Neural progenitor cell (in vitro differentiated cells): Measurements from ENCODE around the gene RNU1-4. TPM values are rescaled to one million over a fixed set of nuclear protein-coding genes. Genes with fewer than 3 reads are reported as not detected.
A peak's percentile ranks its signal among the peaks of the same experiment; 100 is the strongest.
"Not testable (repeated sequence)": the region's sequence is repeated elsewhere in the genome, so short reads cannot be mapped to it uniquely, and the experiment has no call there.

Experiments used
- DNase-seq: peaks from one replicate; pipeline ENCODE4 v3.0.0-alpha.2; 2016; ENCODE audit warnings: low spot score
- H2AFZ ChIP-seq: fragments of 200-600 bp; sonication (generic); replicated peaks from 2 replicates; pipeline ENCODE4 v1.6.1; 2016; ENCODE audit warnings: antibody characterized with exemption
- H3F3A ChIP-seq: fragments of 200-600 bp; sonication (generic); 2 replicates; pipeline ENCODE4 v1.6.1; 2016; ENCODE audit warnings: antibody characterized with exemption, low read depth
- H3K27ac ChIP-seq: fragments of 200-600 bp; sonication (generic); 2 replicates; pipeline ENCODE4 v1.5.1; 2016; ENCODE audit warnings: mild to moderate bottlenecking
- H3K27me3 ChIP-seq: fragments of 200-600 bp; sonication (generic); 2 replicates; pipeline ENCODE4 v1.6.1; 2016; ENCODE audit warnings: mild to moderate bottlenecking, moderate library complexity
- H3K36me3 ChIP-seq: fragments of 200-600 bp; sonication (generic); 2 replicates; pipeline ENCODE4 v1.5.1; 2016
- H3K4me1 ChIP-seq: fragments of 200-600 bp; sonication (generic); 2 replicates; pipeline ENCODE4 v1.6.1; 2016; ENCODE audit warnings: mixed run types
- H3K4me2 ChIP-seq: fragments of 200-600 bp; sonication (generic); 2 replicates; pipeline ENCODE4 v1.6.1; 2016
- H3K4me3 ChIP-seq: fragments of 200-600 bp; sonication (generic); 2 replicates; pipeline ENCODE4 v1.5.1; 2016
- H3K79me2 ChIP-seq: fragments of 200-600 bp; sonication (generic); 2 replicates; pipeline ENCODE4 v1.6.1; 2016; ENCODE audit warnings: low read depth
- H3K9ac ChIP-seq: fragments of 200-600 bp; sonication (generic); 2 replicates; pipeline ENCODE4 v1.6.1; 2016
- H3K9me3 ChIP-seq: fragments of 200-600 bp; sonication (generic); 2 replicates; pipeline ENCODE4 v1.5.1; 2016; ENCODE audit warnings: low read depth
- H4K20me1 ChIP-seq: fragments of 200-600 bp; sonication (generic); 2 replicates; pipeline ENCODE4 v1.6.1; 2016; ENCODE audit warnings: low read depth
- H3K27ac Mint-ChIP-seq: 3 replicates; pipeline ENCODE4 v1.8.0; 2021; ENCODE audit warnings: mixed read lengths
- H3K27me3 Mint-ChIP-seq: 2 replicates; pipeline ENCODE4 v1.8.0; 2022; ENCODE audit warnings: low read depth, mild to moderate bottlenecking, inconsistent platforms, moderate library complexity, mixed read lengths; ENCODE audit not compliant: insufficient read depth
- H3K36me3 Mint-ChIP-seq: 3 replicates; pipeline ENCODE4 v1.8.0; 2021; ENCODE audit warnings: mixed read lengths
- H3K4me1 Mint-ChIP-seq: 3 replicates; pipeline ENCODE4 v1.8.0; 2021; ENCODE audit warnings: mixed read lengths
- H3K4me3 Mint-ChIP-seq: 3 replicates; pipeline ENCODE4 v1.8.0; 2021; ENCODE audit warnings: mild to moderate bottlenecking, moderate library complexity, mixed read lengths
- H3K9me3 Mint-ChIP-seq: 3 replicates; pipeline ENCODE4 v1.8.0; 2020; ENCODE audit warnings: mixed read lengths
- total RNA-seq: library from RNA; depleted of rRNA; stranded (reverse); fragments of >200 nt; gene quantifications from 2 replicates; pipeline ENCODE4 v1.2.3, GENCODE V29; 2015; ENCODE audit warnings: low replicate concordance

Gene RNU1-4
- total RNA-seq, 1 donor from 2014 or later: under 0.01 TPM

GRCh38 chr1:16760456-16760765 is 20.1 kb downstream of the RNU1-4 start:
- not testable (repeated sequence) for H3K4me1 Mint-ChIP-seq, H3K4me3 Mint-ChIP-seq, H3K4me2 ChIP-seq, H3K79me2 ChIP-seq, H3K27me3 Mint-ChIP-seq, H3F3A ChIP-seq, H3K9me3 Mint-ChIP-seq, H4K20me1 ChIP-seq, H3K27ac Mint-ChIP-seq, H3K9ac ChIP-seq, H3K27ac ChIP-seq, H3K4me1 ChIP-seq, H3K36me3 ChIP-seq, H2AFZ ChIP-seq, DNase-seq, H3K27me3 ChIP-seq, H3K4me3 ChIP-seq, H3K9me3 ChIP-seq, H3K36me3 Mint-ChIP-seq

- not testable (repeated sequence) for H3K36me3 ChIP-seq, DNase-seq, H2AFZ ChIP-seq, H3K4me3 ChIP-seq, H3K9me3 Mint-ChIP-seq, H3K27me3 Mint-ChIP-seq, H3F3A ChIP-seq, H3K27me3 ChIP-seq, H3K4me2 ChIP-seq, H3K4me3 Mint-ChIP-seq, H3K9ac ChIP-seq, H3K9me3 ChIP-seq, H3K27ac ChIP-seq, H3K4me1 ChIP-seq, H3K4me1 Mint-ChIP-seq, H3K79me2 ChIP-seq, H4K20me1 ChIP-seq, H3K27ac Mint-ChIP-seq, H3K36me3 Mint-ChIP-seq
These were observed 20.5 kb downstream of the RNU1-4 start for GRCh38 chr1:16760801-16761200.

- not testable (repeated sequence) for H3K27ac ChIP-seq, H3K4me1 Mint-ChIP-seq, H3F3A ChIP-seq, DNase-seq, H3K27me3 ChIP-seq, H3K4me1 ChIP-seq, H3K27me3 Mint-ChIP-seq, H2AFZ ChIP-seq, H4K20me1 ChIP-seq, H3K9me3 Mint-ChIP-seq, H3K9ac ChIP-seq, H3K9me3 ChIP-seq, H3K27ac Mint-ChIP-seq, H3K36me3 ChIP-seq, H3K4me2 ChIP-seq, H3K79me2 ChIP-seq, H3K4me3 ChIP-seq, H3K4me3 Mint-ChIP-seq, H3K36me3 Mint-ChIP-seq
These were observed 24.0 kb downstream of the RNU1-4 start for GRCh38 chr1:16764248-16764819.

- H2AFZ ChIP-seq: not testable (repeated sequence)
These were observed 24.7 kb downstream of the RNU1-4 start for GRCh38 chr1:16764820-16765655.

GRCh38 chr1:16765731-16766605 is 25.7 kb downstream of the RNU1-4 start:
- H3K4me2 ChIP-seq, H3K36me3 ChIP-seq, H3K79me2 ChIP-seq, H4K20me1 ChIP-seq, H3F3A ChIP-seq, H3K9me3 ChIP-seq, H3K9me3 Mint-ChIP-seq, H3K27ac Mint-ChIP-seq, H2AFZ ChIP-seq, H3K4me1 Mint-ChIP-seq, DNase-seq, H3K27me3 ChIP-seq, H3K36me3 Mint-ChIP-seq, H3K4me1 ChIP-seq, H3K27ac ChIP-seq, H3K27me3 Mint-ChIP-seq, H3K4me3 Mint-ChIP-seq, H3K9ac ChIP-seq, H3K4me3 ChIP-seq: not testable (repeated sequence)

More at GRCh38 chr1:16764820-16765655, 24.7 kb downstream of the RNU1-4 start:
- not testable (repeated sequence) for H3K9me3 Mint-ChIP-seq, H3K4me3 Mint-ChIP-seq, H3K4me1 ChIP-seq, H3K27me3 ChIP-seq, H3K4me3 ChIP-seq, H3K27me3 Mint-ChIP-seq, H3F3A ChIP-seq, H3K36me3 Mint-ChIP-seq, H3K9me3 ChIP-seq, H4K20me1 ChIP-seq, H3K27ac Mint-ChIP-seq, H3K27ac ChIP-seq, H3K9ac ChIP-seq, DNase-seq, H3K79me2 ChIP-seq, H3K4me1 Mint-ChIP-seq, H3K36me3 ChIP-seq, H3K4me2 ChIP-seq

GRCh38 chr1:16766689-16767256 is 26.5 kb downstream of the RNU1-4 start:
- not testable (repeated sequence) for H3K4me2 ChIP-seq, H3K79me2 ChIP-seq, H3K27me3 ChIP-seq, H3K4me1 Mint-ChIP-seq, H3K36me3 Mint-ChIP-seq, H3K36me3 ChIP-seq, H3K27me3 Mint-ChIP-seq, H3K4me1 ChIP-seq, H3K27ac ChIP-seq, H2AFZ ChIP-seq, DNase-seq, H3K4me3 ChIP-seq, H3K4me3 Mint-ChIP-seq, H3F3A ChIP-seq, H3K9ac ChIP-seq, H3K9me3 ChIP-seq, H3K9me3 Mint-ChIP-seq, H4K20me1 ChIP-seq
- H3K27ac Mint-ChIP-seq: peak overlapping the region; percentile 25

GRCh38 chr1:16770139-16770759 is 29.9 kb downstream of the RNU1-4 start:
- H3K4me3 Mint-ChIP-seq, H3K27me3 ChIP-seq, H3K4me2 ChIP-seq, H4K20me1 ChIP-seq, H3K4me3 ChIP-seq, H3K9me3 ChIP-seq, H3K27me3 Mint-ChIP-seq, H3K9me3 Mint-ChIP-seq, H3F3A ChIP-seq, H3K4me1 ChIP-seq, H3K9ac ChIP-seq, H2AFZ ChIP-seq, H3K36me3 ChIP-seq, DNase-seq, H3K27ac ChIP-seq, H3K27ac Mint-ChIP-seq, H3K36me3 Mint-ChIP-seq, H3K79me2 ChIP-seq: not testable (repeated sequence)
- peaks cover 18% of the 10 kb centered on the region for H3K4me1 Mint-ChIP-seq
